ENCODE data around the gene EHBP1L1.

Gene EHBP1L1

DNA sequence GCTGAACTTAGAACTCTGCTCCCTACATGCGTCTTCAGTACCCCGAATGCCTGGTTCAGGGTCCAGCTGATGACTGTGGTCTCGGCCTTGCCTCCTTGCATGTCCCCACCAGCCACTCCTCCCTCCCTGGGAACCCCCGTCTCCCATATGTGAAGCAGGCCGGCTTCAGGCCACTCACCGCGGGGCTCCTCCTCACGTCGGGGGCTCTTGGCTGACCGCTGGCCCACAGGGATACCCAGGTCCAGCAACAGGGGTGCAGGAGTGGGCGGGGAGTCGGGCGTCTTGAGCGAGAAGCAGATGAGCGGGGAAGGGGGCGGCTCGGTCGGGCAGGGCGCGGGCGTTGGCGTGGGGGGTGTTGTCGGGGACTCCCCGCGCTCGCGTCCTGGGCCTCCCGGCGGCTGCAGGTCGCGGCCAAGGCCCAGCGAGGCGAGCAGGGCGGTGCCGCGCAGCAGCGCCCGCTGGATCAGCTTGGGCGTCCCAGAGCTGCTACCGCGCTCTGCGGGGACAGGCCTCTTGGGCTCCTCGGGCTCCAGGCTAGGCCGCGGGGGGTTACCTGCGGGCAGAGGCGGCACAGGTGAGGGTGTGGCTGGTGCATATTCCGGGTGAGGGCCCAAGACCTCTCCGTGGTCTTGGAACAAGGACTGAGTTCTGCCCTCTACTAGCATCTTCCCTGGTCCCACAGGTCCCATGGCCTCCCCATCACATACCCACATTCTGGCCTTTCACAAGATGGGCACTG is 23.5 kb downstream of the EHBP1L1 start:
- DNase-seq: no peak

DNA sequence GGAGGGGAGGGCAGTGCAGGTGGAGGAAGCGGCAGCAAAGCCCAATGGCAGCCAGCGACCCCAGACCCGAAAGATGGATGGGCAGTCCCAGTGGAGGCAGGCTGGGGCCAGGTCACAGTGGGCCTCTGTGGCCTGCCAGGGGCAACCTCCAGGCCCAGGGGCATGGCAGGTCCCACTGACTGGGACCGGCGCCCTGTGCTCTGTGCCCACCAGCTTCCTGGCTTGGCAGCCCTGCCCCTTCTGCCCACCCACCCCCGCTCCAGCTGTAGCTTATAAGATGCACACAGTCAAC is 24.0 kb downstream of the EHBP1L1 start:
- DNase-seq: no peak

DNA sequence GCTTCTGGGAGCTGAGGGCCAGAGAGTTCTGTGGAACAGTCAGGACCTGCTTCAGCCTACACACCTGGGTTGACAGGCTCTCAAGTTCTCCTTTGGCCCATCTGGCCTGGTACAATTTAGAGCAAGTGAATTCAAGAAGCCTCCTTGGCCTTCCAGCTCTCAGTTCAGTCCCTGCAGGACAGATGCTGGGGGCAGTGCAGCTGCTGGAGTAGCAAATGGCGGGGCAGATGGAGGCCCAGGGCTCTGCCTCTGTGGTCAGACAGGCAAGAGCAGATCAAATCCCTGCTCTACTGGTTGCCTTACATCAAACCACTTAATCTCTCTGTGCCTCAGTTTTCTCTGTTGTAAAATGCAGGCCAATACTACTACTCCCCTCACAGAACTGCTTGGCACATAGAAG is 28.4 kb downstream of the EHBP1L1 start:
- no peak for DNase-seq

DNA sequence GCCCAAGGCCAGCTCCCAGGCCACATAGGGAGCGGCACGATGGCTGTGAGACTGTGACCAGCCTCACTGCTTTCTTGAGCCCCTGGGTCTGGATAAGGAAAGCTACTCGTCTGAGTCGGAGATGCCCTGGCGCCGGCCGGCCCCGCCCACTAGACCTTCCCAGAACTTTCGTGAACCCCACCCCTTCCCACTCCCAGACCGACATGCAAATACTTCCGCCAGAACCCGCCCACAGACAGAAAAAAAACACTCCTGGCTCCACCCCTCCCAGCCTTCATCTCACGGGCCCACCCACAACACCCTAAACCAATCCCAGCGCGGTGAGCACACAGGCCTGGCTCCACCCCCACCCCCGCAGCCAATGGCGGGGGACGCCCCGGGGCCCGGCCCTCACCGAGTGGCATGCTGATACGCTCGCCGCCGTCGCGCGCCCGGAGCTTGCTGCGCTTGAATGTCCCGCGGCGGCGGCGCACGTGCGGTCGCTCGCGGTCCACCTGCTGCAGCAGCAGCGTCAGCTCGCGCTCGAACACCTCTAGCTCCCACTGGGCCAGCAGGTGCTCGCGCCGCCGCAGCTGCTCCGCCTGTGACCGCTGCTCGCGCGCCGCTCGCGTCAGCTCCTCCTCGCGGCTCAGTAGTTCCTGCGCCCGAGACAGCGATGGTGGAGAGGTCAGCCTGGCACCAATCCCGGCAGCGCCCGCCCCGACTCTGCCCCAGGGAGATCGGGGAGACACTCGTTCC is 31.2 kb downstream of the EHBP1L1 start:
- peak; percentile 25 for DNase-seq

DNA sequence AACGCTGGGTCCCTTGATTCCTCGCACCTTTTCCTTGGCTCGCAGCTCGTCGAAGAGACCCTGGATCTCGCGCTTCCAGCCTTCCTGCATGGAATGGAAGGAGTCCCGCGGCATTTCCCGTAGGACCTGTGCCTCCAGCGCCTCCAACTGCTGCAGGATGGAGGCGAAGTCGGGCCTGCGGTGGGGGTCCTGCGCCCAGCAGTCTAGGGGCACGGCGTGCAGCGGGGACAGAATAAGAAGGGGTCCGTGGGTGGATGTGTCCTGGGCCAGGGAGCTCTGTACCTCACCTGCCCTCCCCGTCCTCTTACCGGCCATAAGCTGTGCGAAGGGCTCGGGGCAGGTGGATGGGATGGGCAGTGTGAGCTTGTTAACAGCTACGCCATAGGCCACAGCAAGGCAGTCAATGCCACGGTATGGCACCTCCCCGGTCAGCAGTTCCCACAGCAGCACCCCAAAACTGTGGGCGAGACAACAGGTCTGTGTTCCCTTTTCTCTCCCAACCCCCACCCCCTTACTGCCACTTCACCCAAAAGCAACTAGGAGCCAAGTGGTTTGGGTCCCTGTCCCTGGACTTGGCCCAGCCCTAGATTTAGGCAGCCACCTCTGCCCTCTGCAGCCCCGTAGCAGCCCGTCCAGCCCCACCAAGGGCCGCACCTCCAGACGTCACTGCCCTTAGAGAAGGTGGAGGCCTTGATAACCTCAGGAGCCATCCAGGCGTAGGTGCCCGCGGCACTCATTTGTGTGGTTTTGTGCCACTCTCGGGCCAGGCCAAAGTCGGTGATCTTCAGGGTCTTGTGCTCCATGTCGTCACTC is 32.0 kb downstream of the EHBP1L1 start:
- DNase-seq: no peak

DNA sequence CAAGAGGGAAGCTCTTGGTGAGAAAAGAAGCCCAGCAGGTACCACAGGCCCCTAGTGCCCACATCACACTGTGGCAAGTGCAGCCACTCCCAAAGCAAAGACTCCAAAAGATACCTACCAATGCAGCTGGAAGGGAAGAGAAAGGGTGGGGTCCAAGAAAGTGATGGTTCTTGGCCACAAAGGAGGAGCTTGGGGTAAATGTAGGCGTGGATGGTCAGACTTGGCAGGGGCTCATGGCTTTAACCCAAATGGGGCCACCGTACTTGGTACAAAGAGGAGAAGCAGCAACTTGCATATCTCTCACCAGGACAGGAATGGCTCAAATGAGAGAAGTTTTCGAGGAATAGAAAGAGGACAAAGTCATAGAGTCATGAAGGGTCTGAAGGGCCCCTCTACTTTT is 33.4 kb downstream of the EHBP1L1 start:
- no peak for DNase-seq

DNA sequence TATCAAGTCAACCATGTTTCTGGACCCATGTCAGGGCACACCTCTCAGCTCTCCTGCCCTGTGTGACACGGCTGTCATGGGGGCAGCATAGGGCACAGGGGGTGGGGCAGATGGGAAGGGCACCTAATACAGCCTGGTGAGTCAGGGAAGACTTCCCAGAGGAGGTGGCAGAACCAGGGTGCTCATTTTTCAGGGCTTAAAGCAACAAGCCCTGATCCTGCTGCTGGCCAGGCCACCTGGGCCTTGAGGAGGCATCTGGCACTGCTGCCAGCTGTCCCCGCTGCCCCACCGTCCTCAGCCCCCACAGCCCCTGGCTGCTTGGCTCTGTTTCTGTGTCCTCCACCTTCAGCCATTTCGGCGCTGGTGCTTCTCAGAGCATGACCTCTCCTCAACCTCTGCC is 33.8 kb downstream of the EHBP1L1 start:
- DNase-seq: no peak

DNA sequence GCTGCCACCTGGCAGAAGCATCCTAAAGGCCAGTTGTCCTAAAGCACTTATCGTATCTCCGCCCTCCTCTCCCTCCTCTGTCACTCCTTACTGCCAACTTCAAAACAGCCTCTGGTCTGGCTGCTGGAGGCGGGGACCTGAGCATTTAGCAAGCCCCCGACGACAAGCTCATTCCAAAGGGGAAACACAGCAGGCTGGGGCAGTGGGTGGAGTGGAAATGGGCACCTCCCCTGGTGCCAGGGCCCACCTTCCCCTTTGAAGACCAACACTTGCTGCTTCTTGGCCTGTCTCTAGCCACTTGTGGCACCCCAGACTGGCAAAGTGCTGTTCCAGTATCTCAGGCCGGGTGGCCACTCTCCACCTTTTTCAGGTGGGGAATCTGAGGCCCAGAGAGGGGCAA is 34.6 kb downstream of the EHBP1L1 start:
- no peak for DNase-seq

DNA sequence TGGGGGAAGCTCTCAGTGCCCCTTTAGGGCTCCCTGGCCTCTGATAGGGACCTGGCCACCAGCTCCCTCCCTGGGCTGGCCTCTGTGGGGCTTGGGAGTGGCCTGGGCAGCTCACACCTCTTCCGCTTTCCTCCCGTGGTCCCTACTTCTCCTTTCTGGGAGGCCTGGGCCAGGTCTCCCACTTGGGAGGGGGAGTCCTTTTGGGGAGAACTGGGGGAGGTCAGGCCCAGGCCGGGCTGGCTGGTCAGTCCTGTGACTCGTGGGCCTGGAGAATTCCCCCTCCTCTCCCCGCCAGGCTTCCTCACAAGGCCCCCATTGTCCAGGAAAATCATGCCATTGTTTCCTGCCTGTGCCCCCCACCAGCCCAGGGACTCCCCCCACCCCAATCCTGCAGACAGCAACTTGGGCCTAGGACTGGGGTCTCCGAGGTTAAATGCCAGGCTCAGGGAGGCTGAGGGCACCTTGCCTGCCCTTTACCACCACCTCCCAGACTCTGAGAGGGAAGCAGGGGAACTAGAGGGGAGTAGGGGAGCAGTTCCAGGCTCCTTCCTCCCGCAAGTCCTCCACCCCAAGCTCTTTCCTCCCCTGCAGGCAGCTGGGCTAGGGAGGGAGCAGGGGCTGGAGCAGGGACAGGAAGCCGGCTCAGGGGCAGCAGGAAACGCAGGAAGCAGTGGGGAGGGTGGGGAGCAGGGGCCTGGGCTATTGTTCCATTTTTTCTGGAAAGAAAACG is 35.3 kb downstream of the EHBP1L1 start:
- no peak for DNase-seq

DNA sequence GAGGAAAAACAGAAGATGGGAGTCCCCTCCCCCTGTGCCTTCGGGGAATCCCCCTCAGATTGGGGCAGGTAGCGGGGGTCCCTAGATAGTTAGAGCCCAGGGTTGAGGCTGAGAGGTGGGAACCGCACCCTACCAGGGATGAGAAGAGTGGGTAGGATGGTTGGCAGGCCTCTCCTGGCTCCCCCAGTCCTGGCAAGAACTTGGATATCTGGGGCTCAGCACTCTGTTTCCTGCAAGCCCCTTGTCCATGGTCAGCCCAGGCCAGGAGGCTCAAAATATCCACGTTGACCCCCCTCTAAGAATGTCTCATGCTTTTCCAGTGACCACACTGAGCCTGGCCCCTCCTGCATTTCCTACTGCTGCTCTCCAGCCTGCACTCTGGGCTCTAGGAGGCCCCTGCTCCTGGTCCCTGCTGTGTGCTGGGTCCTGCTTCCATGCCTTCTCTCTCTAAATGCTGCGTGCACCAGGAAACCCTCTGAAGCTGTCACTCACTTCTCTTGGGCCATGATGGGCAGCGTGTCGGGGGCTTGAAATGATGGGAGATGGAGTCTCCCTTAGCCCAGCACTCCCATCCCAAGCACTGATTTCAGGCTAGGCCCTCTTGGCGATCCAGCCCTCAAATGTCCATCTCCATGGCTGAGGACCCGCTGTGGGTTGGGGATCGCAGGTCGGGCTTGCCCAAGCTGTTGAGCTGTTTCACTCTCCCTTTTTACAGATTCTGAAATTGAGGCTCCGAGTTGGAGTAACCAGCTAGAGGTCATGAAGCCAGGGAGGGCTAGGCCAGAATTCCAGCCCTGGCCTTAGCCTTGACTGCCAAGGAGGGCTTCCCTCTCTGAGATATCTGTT is 36.1 kb downstream of the EHBP1L1 start:
- no peak for DNase-seq

DNA sequence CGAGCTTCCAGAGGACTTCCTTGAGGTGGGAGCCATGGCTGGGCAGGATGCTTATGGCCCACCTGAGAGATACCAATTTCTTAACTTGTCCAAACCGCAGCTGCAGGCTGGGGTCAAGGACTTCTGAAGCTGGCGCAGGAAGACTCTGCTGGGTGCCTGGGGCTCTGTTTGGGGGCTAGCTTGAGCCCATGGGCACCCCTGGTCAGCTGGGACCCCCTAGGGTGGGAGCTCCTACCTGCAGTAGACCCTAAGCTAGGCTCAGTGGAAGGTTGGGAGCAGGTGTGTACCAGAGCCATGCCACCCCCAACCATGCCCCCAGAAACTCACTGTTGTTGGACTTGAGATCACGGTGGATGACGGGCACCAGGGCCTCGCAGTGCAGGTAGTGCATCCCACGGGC is 36.8 kb downstream of the EHBP1L1 start:
- DNase-seq: no peak

DNA sequence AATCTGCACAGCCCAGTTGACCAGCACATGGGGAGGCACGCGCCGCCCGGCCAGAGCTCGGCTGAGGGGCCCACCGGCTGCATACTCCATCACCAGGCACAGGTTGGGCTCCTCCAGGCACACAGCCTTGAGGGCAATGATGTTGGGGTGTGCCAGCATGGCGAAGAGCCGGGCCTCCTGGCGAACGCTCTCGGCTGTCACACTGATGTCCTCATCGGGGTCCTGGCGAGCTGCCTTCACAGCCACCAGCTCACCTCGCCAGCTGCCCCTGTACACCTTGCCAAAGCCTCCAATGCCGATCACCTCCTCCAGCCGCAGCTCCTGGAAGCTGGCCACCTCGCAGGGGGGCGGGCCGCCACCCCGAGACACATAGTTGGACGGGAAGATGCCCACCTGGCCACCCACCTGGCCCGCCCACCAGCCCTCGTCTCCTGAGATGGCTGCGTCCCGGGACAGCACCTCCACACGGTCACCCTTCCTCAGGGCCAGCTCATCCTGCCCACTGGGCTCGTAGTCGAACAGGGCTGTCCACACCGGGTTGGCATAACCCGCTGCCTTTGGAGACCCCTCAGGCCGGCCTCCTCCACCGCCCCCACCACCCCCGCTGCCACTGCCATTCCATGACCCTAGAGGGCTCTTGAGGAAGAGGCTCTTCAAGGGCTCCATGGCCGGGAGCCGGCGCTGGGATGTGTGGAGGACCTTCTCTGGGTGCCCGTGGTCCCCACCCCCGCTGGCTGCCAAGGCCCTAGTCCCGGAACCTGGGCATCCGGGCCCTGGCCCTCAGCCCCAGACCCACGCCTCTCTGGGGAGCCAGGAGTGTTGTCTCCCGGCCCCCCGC is 37.5 kb downstream of the EHBP1L1 start:
- no peak for DNase-seq

DNA sequence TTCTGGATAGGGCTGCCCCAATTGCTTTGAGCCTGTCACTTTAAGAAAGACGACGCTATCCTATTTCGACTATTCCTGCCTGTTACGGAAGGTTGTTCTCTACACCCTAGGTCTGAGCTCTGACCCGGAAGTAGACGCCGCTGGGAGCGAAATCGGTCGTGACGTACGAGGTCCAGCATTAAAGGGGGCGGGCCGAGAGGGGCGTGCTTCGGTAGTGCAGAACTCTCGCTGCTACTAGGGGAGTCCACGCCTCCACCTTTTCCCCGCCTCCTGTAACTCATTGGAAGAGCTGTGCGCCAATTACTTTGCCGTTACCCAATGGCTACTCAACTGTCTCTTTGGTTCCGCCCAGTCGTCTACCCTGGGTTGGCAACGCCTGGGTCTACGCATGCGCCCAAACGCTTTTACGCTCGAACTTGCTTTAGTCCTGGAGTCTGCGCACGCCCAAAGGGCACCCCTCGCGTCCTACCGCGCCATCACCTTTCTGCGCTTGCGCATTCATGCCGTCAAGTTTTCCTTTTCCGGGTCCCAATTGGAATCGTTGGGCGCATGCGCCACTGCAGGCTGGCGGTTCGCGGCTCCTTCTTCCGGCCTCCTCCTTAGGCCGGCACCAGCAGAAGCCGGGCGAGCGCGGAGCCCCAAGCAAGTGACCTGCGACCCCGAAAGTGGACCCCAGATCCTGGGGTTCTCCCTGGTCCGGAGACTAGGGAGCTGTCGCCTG is 39.5 kb downstream of the EHBP1L1 start, which contains the start of gene PCNX3:
Gene PCNX3, plus strand, starts transcription at position 548 of the 721 bp plus-strand sequence. CDS start 536 bp downstream, outside the sequence.
- peak; percentile 100 for DNase-seq

DNA sequence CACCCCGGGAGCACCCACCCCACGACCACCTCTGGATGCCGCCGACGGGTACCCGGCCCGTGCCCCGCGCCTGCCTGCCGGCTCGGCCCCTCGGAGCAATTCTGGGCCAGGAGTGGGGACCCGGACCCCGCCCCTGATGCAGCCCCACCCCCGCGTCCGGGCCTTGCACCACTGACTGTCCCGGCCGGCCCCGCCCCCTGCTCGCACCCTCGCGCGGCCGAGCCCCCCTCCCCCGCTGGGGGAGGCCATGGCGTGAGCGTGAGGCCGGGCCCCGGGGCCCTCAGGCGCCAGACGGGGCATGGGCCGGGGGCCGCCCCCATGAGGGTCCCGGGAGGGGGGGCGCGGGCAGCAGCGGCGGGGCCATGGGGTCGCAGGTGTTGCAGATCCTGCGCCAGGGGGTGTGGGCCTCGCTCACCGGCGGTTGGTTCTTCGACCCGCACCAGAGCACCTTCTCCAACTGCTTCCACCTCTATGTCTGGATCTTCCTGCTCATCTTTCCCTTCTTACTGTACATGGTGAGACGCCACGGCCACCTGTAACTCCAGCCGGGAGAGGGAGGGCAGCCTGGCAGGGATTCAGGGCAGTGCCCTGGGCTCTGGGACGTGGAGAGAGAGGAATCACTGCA is 40.2 kb downstream of the EHBP1L1 start:
- no peak for DNase-seq

DNA sequence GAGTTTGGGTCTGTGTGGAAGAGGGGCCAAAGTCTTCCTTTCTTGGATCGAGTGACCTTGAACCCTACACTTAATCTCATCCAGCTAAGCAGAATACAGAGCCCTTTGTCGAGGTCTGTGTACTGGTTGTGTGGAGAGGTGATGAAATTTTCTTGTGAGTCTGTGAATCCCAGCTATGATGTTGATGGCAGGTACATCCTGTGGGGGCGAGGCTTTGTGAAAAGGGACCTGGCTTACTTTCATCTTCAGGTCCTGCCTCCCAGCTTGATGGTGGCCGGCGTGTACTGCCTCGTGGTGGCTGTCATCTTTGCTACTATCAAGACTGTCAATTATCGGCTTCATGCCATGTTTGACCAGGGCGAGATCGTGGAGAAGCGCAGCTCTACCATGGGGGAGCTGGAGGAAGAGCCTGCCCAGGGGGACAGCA is 40.7 kb downstream of the EHBP1L1 start:
- DNase-seq: no peak

DNA sequence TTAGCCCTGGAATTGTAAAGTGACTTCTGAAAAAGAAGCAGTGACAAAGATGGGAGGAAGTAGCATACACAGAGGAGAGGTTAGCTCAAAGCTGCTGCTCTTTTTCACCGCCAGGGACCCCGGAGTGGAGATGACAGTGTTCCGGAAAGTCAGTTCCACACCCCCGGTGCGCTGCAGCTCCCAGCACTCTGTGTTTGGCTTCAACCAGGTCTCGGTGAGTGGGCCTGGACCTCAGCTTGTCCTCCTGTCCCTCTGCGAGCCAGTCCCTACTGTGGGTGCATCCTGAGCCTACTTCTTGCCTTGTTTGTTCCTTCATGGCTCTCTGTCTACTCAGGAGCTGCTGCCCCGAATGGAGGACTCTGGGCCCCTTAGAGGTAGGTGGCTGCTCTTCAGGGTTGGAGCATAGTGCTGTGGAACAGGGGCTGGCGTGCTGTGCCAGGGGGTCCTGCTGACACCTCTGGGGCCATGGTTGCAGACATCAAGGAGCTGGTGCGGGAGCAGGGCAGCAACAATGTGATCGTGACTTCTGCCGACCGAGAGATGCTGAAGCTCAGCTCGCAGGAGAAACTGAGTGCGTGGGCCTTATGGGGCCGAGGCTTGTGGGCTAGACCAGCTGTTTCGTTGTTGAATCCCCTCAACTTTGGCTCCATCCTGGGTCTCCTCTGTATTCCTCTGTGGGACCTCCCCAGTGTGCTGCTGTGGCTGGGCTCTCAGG is 41.4 kb downstream of the EHBP1L1 start:
- DNase-seq: no peak

DNA sequence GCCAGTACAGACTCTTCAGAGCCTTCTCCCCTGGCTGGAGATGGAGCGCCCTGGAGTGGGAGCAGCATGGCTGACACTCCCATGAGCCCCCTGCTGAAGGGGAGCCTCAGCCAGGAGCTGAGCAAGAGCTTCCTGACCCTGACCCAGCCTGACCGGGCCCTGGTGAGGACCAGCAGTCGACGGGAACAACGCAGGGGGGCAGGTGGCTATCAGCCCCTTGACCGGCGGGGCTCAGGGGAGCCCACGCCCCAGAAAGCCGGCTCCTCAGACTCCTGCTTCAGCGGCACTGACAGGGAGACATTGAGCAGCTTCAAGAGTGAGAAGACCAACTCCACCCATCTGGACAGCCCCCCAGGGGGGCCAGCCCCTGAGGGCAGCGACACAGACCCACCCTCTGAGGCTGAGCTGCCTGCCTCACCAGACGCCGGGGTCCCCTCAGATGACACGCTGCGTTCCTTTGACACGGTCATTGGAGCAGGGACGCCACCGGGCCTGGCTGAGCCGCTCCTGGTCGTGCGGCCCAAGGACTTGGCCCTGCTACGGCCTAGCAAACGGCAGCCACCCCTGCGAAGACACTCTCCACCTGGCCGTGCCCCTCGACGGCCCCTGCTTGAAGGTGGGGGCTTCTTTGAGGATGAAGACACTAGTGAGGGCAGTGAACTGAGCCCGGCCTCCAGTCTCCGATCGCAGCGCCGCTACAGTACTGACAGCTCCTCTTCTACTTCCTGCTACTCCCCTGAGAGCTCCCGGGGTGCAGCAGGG is 42.3 kb downstream of the EHBP1L1 start:
- no peak for DNase-seq

DNA sequence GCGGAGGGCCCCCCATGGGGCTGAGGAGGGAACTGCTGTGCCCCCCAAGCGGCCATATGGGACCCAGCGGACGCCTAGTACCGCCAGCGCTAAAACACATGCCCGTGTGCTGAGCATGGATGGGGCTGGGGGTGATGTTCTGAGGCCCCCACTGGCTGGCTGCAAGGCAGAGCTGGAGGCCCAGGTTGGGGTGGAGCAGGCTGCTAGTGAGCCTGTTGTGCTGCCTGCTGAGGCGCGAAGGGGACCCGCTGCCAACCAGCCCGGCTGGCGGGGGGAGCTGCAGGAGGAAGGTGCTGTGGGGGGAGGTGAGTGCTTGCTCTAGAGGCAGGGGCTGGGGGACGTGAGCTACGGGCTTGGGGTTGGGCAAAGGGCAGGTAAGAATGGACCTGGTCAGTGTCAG is 42.9 kb downstream of the EHBP1L1 start:
- DNase-seq: no peak
